COLO668 (cell line): ENCODE results near the gene LRP1B.

ENCODE experiments used
- DNase-seq: peaks from one replicate; lab custom pipeline; 2025; ENCODE audit not compliant: unreplicated experiment; lab: John Stamatoyannopoulos, UW

Gene LRP1B

GRCh38 chr2:141362311-141362710 lies 768.5 kb downstream of the LRP1B start:
- DNase-seq: no peak

- DNase-seq: no peak
Observed at GRCh38 chr2:141348481-141348880, 782.3 kb downstream of the LRP1B start.

- no peak for DNase-seq
Observed at GRCh38 chr2:141341444-141341843, 789.4 kb downstream of the LRP1B start.

GRCh38 chr2:141331127-141331526 lies 799.7 kb downstream of the LRP1B start:
- no peak for DNase-seq

GRCh38 chr2:141329964-141330363 lies 800.9 kb downstream of the LRP1B start:
- DNase-seq: no peak

- no peak for DNase-seq
Observed at GRCh38 chr2:141323571-141323970, 807.2 kb downstream of the LRP1B start.

- no peak for DNase-seq
Observed at GRCh38 chr2:141317986-141318385, 812.8 kb downstream of the LRP1B start.

- no peak for DNase-seq
Observed at GRCh38 chr2:141316606-141317005, 814.2 kb downstream of the LRP1B start.

GRCh38 chr2:141316103-141316502 lies 814.7 kb downstream of the LRP1B start:
- no peak for DNase-seq

- DNase-seq: no peak
Observed at GRCh38 chr2:141313972-141314371, 816.8 kb downstream of the LRP1B start.

GRCh38 chr2:141311430-141311829 lies 819.4 kb downstream of the LRP1B start:
- no peak for DNase-seq

GRCh38 chr2:141306368-141306767 lies 824.4 kb downstream of the LRP1B start:
- no peak for DNase-seq

GRCh38 chr2:141301551-141301950 lies 829.3 kb downstream of the LRP1B start:
- no peak for DNase-seq

- no peak for DNase-seq
Observed at GRCh38 chr2:141280037-141280436, 850.8 kb downstream of the LRP1B start.

GRCh38 chr2:141271346-141271745 lies 859.5 kb downstream of the LRP1B start:
- DNase-seq: no peak

GRCh38 chr2:141264848-141265247 lies 866.0 kb downstream of the LRP1B start:
- no peak for DNase-seq

GRCh38 chr2:141260911-141261310 lies 869.9 kb downstream of the LRP1B start:
- no peak for DNase-seq

- DNase-seq: no peak
Observed at GRCh38 chr2:141259683-141260082, 871.1 kb downstream of the LRP1B start.

GRCh38 chr2:141242008-141242407 lies 888.8 kb downstream of the LRP1B start:
- no peak for DNase-seq

GRCh38 chr2:141226560-141226959 lies 904.3 kb downstream of the LRP1B start:
- DNase-seq: no peak

- no peak for DNase-seq
Observed at GRCh38 chr2:141207036-141207385, 923.8 kb downstream of the LRP1B start.

- DNase-seq: no peak
Observed at GRCh38 chr2:141201016-141201565, 929.7 kb downstream of the LRP1B start.

- no peak for DNase-seq
Observed at GRCh38 chr2:141200191-141200590, 930.6 kb downstream of the LRP1B start.

GRCh38 chr2:141199711-141200110 lies 931.1 kb downstream of the LRP1B start:
- DNase-seq: no peak
